Activated naive CD4-positive, alpha-beta T cell (primary cell): ENCODE data around the gene ARTN.

Experiments used
- DNase-seq, 4 experiments: peaks; one replicate each; lab custom pipeline; 2025; lab: John Stamatoyannopoulos, UW

The ARTN gene

GRCh38 chr1:43947874-43948437, 14.4 kb downstream of the ARTN start:
- no peak for DNase-seq

GRCh38 chr1:43949678-43950077, 16.1 kb downstream of the ARTN start:
- DNase-seq, result no peak

- no peak for DNase-seq
These were observed 17.7 kb downstream of the ARTN start for GRCh38 chr1:43951021-43951985.

- no peak for DNase-seq
These were observed 19.2 kb downstream of the ARTN start for GRCh38 chr1:43952731-43953346.

- no peak for DNase-seq
These were observed 19.8 kb downstream of the ARTN start for GRCh38 chr1:43953361-43953760.

- DNase-seq, result no peak
These were observed 20.4 kb downstream of the ARTN start for GRCh38 chr1:43954036-43954435.

- DNase-seq, result no peak
These were observed 22.6 kb downstream of the ARTN start for GRCh38 chr1:43956234-43956633.

- no peak for DNase-seq
These were observed 23.9 kb downstream of the ARTN start for GRCh38 chr1:43957407-43958040.

GRCh38 chr1:43958351-43959255, 25.0 kb downstream of the ARTN start:
- DNase-seq, result no peak

GRCh38 chr1:43960798-43961197, 27.2 kb downstream of the ARTN start:
- DNase-seq, result no peak

GRCh38 chr1:43961692-43962091, 28.1 kb downstream of the ARTN start:
- DNase-seq, result no peak

- DNase-seq, result no peak
These were observed 28.7 kb downstream of the ARTN start for GRCh38 chr1:43962324-43962723.

- no peak for DNase-seq
These were observed 29.4 kb downstream of the ARTN start for GRCh38 chr1:43963006-43963405.

- DNase-seq, result no peak
These were observed 30.3 kb downstream of the ARTN start for GRCh38 chr1:43963890-43964289.

- DNase-seq, result no peak
These were observed 31.7 kb downstream of the ARTN start for GRCh38 chr1:43965316-43965715.

- no peak for DNase-seq
These were observed 34.8 kb downstream of the ARTN start for GRCh38 chr1:43968348-43968948.

- no peak for DNase-seq
These were observed 35.8 kb downstream of the ARTN start for GRCh38 chr1:43969416-43969745.

GRCh38 chr1:43969746-43970466, 36.3 kb downstream of the ARTN start, which contains the start of gene DPH2:
Gene DPH2 (plus strand): TSS chr1:43970010. CDS start chr1:43970176, 166 bp downstream.
- DNase-seq, result peak; percentile 77 to 91 (median 86)

- DNase-seq, result no peak
These were observed 36.9 kb downstream of the ARTN start for GRCh38 chr1:43970502-43970901.

- DNase-seq, result no peak
These were observed 37.3 kb downstream of the ARTN start for GRCh38 chr1:43970911-43971310.
